Activated CD8-positive, alpha-beta memory T cell treated with anti-CD3 and anti-CD28 coated beads for 36 hours (primary cell): ENCODE data around the gene DOLK. TPM values are rescaled to one million over a fixed set of nuclear protein-coding genes. Genes with fewer than 3 reads are reported as not detected.

ENCODE experiments used
- CTCF ChIA-PET: fragments of 350-600 bp; sonication (Branson Sonifier 250); formaldehyde crosslinking; loops from one replicate; lab custom pipeline; 2021; ENCODE audit warnings: antibody characterized with exemption; lab: Charles Lee
- POLR2A ChIA-PET: fragments of 350-600 bp; sonication (Branson Sonifier 250); formaldehyde crosslinking; loops from one replicate; lab custom pipeline; 2021; ENCODE audit warnings: antibody characterized with exemption; lab: Charles Lee
- total RNA-seq, 2 experiments: library from RNA; stranded (reverse); gene quantifications; one replicate each; pipeline ENCODE4 v1.2.3, GENCODE V29; 2021

The DOLK gene
- total RNA-seq, 2 experiments from 2014 or later = 12.5 to 12.7 TPM

- ChIA-PET POLR2A (no interaction called here), CTCF (interaction anchor here (1.0 kb wide), 1 partner anchor 10 kb away, joined by 6 read pairs; no protein-coding TSS in a partner anchor)
These were observed 9.9 kb downstream of the DOLK start for GRCh38 chr9:128937310-128938165.

- ChIA-PET CTCF (interaction anchor here (0.6 kb wide), 1 partner anchor 151 kb away, joined by 3 read pairs; no protein-coding TSS in a partner anchor), POLR2A (no interaction called here)
These were observed 11.1 kb downstream of the DOLK start for GRCh38 chr9:128936171-128936865.

- ChIA-PET CTCF (no interaction called here), POLR2A (no interaction called here)
These were observed 13.7 kb downstream of the DOLK start for GRCh38 chr9:128933731-128934130.

GRCh38 chr9:128929560-128929959, 17.8 kb downstream of the DOLK start:
- ChIA-PET POLR2A (interaction anchor here (0.7 kb wide), 1 partner anchor 52 kb away, joined by 3 read pairs; no protein-coding TSS in a partner anchor), CTCF (interaction anchor here (0.7 to 2.8 kb wide), 5 partner anchors 35 to 67 kb away, joined by 3 to 43 read pairs (median 6); no protein-coding TSS in a partner anchor)

- CTCF ChIA-PET = interaction anchor here (0.5 to 2.8 kb wide), 21 partner anchors 8 to 246 kb away, joined by 3 to 43 read pairs (median 4); partner anchors contain the start of gene ENDOG
- POLR2A ChIA-PET = interaction anchor here (0.5 kb wide), 1 partner anchor 616 kb away, joined by 3 read pairs; no protein-coding TSS in a partner anchor
These were observed 18.8 kb downstream of the DOLK start for GRCh38 chr9:128928624-128929023.

- ChIA-PET CTCF (interaction anchor here (0.5 to 2.8 kb wide), 23 partner anchors 8 to 245 kb away, joined by 3 to 43 read pairs (median 4); partner anchors contain the start of gene ENDOG), POLR2A (interaction anchor here (0.5 kb wide), 1 partner anchor 615 kb away, joined by 3 read pairs; no protein-coding TSS in a partner anchor)
These were observed 19.5 kb downstream of the DOLK start for GRCh38 chr9:128927731-128928411.

GRCh38 chr9:128923493-128923883, 23.9 kb downstream of the DOLK start:
- POLR2A ChIA-PET = no interaction called here
- CTCF ChIA-PET = interaction anchor here (0.9 to 1.0 kb wide), 2 partner anchors 46 to 342 kb away, joined by 3 read pairs; no protein-coding TSS in a partner anchor

- ChIA-PET CTCF (interaction anchor here (0.6 to 1.1 kb wide), 4 partner anchors 10 to 341 kb away, joined by 3 read pairs; no protein-coding TSS in a partner anchor), POLR2A (interaction anchor here (0.6 to 0.7 kb wide), 2 partner anchors 116 to 279 kb away, joined by 4 to 5 read pairs; no protein-coding TSS in a partner anchor)
These were observed 25.3 kb downstream of the DOLK start for GRCh38 chr9:128921881-128922763.

GRCh38 chr9:128920381-128921058, 26.9 kb downstream of the DOLK start, which contains the start of gene PHYHD1:
Gene PHYHD1 (plus strand): TSS chr9:128920982. CDS start chr9:128922324, 1,342 bp downstream.
- CTCF ChIA-PET = interaction anchor here (0.6 to 1.0 kb wide), 2 partner anchors 8 to 43 kb away, joined by 3 read pairs; no protein-coding TSS in a partner anchor

GRCh38 chr9:128919402-128920089, 27.9 kb downstream of the DOLK start:
- POLR2A ChIA-PET = no interaction called here
- CTCF ChIA-PET = interaction anchor here (0.6 to 1.0 kb wide), 3 partner anchors 9 to 71 kb away, joined by 3 to 6 read pairs (median 3); no protein-coding TSS in a partner anchor

More at GRCh38 chr9:128920381-128921058, 26.9 kb downstream of the DOLK start, which contains the start of gene PHYHD1:
- POLR2A ChIA-PET = no interaction called here

- CTCF ChIA-PET = interaction anchor here (0.6 kb wide), 1 partner anchor 13 kb away, joined by 3 read pairs; no protein-coding TSS in a partner anchor
- POLR2A ChIA-PET = no interaction called here
These were observed 28.5 kb downstream of the DOLK start for GRCh38 chr9:128918921-128919320.

GRCh38 chr9:128917151-128917849, 30.1 kb downstream of the DOLK start:
- ChIA-PET POLR2A (interaction anchor here (0.7 kb wide), 1 partner anchor 916 kb away, joined by 3 read pairs; no protein-coding TSS in a partner anchor), CTCF (interaction anchor here (1.8 kb wide), 1 partner anchor 11 kb away, joined by 7 read pairs; no protein-coding TSS in a partner anchor)

- POLR2A ChIA-PET = interaction anchor here (0.7 kb wide), 1 partner anchor 916 kb away, joined by 3 read pairs; no protein-coding TSS in a partner anchor
- CTCF ChIA-PET = interaction anchor here (1.8 kb wide), 1 partner anchor 12 kb away, joined by 7 read pairs; no protein-coding TSS in a partner anchor
These were observed 30.7 kb downstream of the DOLK start for GRCh38 chr9:128916745-128917144.

GRCh38 chr9:128916204-128916603, 31.2 kb downstream of the DOLK start:
- ChIA-PET CTCF (interaction anchor here (1.8 kb wide), 1 partner anchor 12 kb away, joined by 7 read pairs; no protein-coding TSS in a partner anchor), POLR2A (interaction anchor here (0.7 kb wide), 1 partner anchor 917 kb away, joined by 3 read pairs; no protein-coding TSS in a partner anchor)
